ENCODE results near the gene SPOCK1.

- TF ChIP-seq EZH2 (IDR thresholded peaks at IDR 0.05; ENCODE audit: low read length, unreplicated experiment) (no peak), CTCF (conservative IDR thresholded peaks at IDR 0.05; ENCODE audit: low read depth, low read length) (no peak), EZH2phosphoT487 (IDR thresholded peaks at IDR 0.05; ENCODE audit: borderline replicate concordance, low read length) (no peak)
Observed at GRCh38 chr5:137415231-137415681, 83.9 kb downstream of the SPOCK1 start.
